ENCODE data around the gene CUEDC2.

GRCh38 chr10:102398172-102399020, 34.0 kb downstream of the CUEDC2 start:
- TF ChIP-seq CTCF (IDR thresholded peaks at IDR 0.05; ENCODE audit: low read depth, low read length) (no peak), EZH2phosphoT487 (IDR thresholded peaks at IDR 0.05; ENCODE audit: low read depth) (no peak)

Measured in OCI-LY3 (cell line).